Fibroblast of upper back skin (primary cell): ENCODE measurements around the gene BAHCC1.
A peak's percentile ranks its signal among the peaks of the same experiment; 100 is the strongest.

Experiments used
- DNase-seq: peaks from one replicate; pipeline ENCODE4 v3.0.0-alpha.2; 2013

The BAHCC1 gene

DNA sequence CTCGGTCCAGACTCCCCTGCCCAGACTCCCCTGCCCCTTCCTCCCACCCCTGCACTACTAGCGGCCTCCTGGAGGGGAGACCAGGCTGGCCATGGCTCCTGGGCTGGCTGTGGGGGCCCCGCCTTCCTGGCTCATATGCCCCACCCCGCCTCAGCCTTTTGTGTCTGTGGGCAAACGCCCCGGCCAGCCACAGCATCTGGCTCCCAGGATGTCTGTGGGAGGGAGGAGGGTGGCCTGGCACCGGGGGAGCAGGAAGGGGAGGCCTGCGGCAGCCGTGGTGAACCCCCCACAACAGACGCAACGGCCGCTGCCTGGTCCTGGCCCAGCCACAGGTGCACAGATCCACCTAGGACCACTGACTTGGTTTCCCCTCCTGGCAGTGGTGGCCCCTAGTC, 32.9 kb downstream of the BAHCC1 start:
- no peak for DNase-seq

DNA sequence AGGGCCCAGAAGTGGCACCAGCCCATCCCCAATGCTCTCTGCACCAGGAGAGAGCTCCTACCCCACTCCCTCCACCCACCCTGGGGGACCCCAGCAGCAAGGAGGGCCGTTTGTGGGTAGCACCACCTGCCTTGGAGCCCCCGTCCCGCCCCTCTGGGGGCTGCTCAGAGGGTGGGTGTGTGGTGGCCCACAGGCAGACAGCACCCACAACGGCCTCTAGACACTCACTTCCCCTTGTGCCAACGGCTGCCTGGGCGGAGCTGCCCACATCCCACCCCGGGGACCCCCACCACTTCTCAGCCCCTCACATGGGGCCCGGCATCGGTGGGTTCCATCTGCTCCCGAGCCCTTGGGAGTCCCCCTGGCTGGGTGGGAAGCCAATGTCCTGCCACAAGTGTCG, 33.3 kb downstream of the BAHCC1 start:
- no peak for DNase-seq

- DNase-seq: peak; percentile 78
Observed at GRCh38 chr17:81428948-81429774, 33.9 kb downstream of the BAHCC1 start.

DNA sequence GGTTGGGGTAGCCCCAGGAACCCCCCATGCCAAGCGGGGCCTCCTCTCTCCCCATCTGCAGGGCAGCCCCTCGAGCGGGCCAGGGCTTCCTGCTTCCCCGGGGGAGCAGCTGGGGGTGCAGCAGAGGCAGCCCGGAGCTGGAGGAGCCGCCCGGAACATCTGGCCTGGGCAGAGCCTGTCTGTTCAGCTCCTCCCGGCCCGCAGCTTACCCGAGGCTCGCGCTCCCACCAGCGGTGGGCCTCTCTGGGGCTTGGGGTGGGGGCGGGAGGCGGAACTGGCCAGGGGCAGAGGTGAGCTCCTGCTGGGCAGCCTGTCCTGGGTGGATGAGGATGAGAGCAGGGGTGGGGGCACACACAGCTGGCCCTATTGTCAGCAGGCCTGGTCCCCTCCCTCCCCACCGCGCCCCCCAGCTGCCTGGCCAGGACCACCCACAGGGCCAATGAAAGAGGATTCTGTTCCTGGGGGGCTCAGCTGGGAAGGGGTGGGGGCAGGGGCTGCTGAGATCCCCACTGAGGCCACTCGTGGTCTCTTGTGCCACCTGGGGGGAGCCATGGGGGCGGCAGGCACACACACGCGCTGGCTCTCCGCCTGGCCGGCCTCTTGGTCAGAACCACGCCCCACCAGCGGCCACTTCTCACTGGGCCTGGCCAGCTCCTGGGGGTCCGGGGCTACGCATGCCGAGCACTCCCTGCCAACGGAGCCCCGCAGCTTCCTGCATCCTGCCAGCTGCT, 34.7 kb downstream of the BAHCC1 start:
- peak; percentile 48 for DNase-seq

DNA sequence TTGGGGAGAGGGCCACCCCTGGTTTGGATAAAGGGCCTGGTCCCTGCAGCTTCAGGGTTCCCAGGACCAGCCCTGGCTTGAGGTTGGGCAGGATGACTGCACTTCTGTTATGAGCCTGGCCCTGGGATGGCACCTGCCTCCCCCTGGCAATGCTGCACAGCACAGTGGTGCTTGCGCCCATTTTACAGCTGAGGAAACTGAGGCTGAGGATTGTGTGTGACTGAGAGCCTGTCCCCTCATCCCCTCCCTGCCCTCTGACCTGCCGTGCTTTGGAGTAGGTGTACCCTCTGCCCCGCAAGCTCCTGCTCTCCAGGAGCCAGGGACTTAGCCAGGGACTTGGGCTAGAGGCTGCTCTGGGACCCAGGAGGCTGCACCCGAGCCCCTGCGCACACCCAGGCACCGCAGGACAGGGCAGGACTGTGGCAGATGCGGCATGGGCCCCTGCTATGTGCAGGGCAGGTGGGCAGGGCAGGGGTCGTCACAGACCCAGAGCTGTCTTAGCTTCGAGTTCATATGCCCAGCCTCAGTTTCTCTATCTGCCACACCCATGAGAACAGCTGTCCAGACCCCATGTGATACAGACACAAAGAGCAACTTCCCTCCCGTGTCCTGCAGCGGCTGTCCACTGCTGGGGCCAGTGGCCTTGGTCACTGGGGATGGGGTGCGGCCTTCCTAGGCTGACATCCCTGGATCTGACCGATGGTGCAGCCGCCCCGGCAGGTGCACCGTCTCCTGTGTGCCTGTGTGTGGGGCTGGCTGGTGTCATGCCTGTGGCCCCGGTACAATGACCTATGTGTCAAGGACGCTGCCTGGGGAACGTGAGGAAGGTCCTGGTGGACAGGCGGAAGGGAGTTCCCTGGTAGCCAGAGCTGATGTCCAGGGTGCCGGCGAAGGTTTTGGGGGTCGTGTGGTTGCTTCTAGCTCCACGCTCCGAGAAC, 36.6 kb downstream of the BAHCC1 start:
- no peak for DNase-seq

DNA sequence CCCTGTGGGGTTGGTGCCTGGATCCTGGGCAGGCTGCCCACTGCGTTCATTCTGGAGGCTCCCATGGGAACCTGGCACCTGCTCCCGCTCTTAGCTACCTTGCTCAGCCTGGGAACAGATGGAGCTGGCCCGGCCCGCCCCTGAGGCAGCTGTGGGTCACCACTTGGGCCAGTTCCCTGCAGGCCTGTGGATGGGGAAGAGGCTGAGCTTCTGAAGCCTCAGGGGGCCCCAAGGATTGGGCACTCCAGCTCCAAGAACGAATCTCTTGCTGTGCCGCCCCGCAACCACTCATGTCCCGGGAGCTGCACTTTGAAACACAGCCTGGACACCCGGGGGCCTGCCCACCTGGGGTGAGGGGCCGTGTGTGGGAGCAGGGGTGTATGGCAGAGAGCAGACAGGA, 37.7 kb downstream of the BAHCC1 start:
- DNase-seq: no peak

DNA sequence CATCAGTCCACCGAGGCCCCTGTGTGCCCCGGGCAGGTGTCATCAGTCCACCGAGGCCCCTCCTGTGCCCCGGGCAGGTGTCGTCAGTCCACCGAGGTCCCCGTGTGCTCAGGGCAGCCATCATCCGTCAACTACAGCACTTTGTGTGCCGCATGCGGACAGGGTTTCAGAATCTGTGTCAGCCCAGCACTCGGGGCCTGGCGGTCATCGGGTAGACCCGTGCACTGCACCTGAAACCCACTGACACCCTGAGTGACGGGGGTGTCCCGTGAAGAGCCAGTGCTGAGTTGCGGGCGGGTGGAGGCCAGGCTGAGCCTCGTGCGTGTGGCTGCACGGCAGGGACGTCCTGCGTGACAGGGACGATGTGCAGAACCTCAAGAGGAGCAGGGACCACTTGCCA, 38.4 kb downstream of the BAHCC1 start:
- DNase-seq: no peak

- DNase-seq: no peak
Observed at GRCh38 chr17:81434072-81434471, 38.8 kb downstream of the BAHCC1 start.

GRCh38 chr17:81434681-81435417, 39.6 kb downstream of the BAHCC1 start:
- DNase-seq: no peak

GRCh38 chr17:81435652-81436293, 40.5 kb downstream of the BAHCC1 start:
- no peak for DNase-seq

DNA sequence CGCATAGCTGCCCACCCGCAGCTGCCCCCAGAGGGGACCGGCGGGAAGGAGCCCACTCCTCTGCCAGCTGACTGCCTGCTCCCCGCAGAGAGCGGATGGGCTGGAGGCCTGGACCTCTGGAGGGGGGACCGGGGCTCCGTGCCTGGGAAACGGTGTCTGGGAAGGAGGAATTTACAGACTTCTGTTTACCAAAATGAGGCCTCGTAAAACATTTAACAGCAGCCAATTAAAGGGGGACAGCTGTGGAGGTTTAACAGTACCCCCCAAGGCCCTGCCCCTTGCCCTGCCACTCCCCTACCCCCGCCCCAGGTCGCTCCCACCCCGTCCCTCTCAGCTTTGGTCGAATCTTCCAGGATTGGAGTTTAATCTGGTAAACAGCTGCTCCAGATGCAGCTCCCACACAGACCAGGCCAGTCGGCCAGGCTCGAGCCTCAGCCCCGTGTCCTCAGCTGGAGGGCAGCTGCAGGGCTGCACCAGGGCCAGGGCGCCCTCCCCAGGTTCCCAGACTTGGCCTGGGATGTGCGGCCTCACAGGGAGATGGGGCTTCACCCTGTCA, 41.1 kb downstream of the BAHCC1 start:
- no peak for DNase-seq

DNA sequence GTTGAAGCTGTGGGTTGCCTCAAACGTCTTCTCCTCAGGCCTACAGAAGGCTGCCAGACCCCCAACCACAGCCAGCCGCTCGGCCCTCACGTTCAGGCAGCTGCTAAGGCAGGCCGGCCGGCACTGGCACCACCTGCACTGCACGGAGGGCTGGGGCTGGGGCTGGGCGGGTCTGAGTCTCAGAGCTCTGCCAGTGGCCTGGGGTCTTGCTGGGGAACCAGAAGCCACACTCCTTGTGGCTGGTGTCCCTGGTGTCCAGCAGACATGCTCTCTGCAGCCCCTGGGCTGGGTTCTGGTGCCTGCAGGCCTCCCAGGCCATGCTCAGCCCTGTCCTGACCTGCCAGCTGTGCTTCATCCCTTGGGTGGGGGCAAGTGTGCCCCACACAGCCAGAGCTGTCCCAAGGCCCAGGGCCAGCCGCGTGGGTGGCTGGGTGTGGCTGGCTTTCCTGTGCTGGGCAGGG, 42.0 kb downstream of the BAHCC1 start:
- DNase-seq: no peak

DNA sequence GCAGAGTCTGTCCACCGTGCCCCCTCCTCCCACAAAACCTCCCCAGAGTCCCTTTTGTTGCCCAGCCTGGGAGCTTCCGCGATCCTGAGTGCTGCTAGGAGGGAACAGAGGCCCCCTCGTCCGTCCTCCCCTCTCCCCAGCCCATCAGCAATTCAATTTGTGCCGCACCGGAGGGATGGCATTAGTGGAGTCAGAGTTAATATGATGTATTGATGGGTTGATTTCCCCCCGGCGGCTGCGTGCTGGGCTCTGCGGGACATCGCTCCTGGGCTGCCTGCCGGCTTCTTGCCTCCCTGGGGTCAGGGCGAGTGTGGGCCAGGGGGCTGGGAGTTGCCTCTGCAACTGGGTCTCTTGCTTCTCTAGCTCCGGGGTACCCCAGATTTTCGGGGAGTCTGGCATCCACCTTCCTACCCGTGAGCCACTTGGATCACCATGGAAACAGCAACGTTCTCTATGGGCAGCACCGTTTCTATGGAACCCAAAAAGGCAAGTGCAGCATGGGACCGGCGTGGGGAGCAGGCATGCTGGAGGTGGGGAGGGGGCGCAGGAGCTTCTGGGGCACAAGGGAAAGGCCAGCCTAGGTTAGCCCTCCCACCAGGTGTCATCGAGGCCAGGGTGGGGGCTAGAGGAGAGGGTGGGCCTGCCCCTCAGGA, 42.9 kb downstream of the BAHCC1 start:
- DNase-seq: no peak

GRCh38 chr17:81438688-81439087, 43.4 kb downstream of the BAHCC1 start:
- no peak for DNase-seq

GRCh38 chr17:81440051-81440471, 44.8 kb downstream of the BAHCC1 start:
- DNase-seq: no peak

GRCh38 chr17:81440511-81441244, 45.4 kb downstream of the BAHCC1 start:
- no peak for DNase-seq

DNA sequence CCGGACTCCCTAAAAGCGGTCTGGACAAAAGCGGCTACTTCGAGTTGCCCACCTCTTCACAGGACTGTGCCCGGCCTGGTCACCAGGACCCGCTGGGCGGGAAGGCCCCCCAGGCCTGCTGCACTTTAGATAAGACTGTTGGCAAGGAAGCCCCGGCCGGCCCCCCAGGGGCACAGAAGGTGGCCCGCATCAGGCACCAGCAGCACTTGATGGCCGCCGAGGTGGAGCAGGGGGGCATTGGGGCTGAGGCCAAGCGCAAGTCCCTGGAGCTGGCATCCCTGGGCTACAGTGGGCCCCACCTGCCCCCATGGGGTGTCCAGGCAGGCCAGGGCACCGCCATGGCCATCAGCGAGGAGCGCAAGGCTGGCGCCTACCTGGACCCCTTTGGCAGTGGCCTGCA, 47.5 kb downstream of the BAHCC1 start:
- no peak for DNase-seq

GRCh38 chr17:81443269-81443668, 48.0 kb downstream of the BAHCC1 start:
- DNase-seq: no peak

DNA sequence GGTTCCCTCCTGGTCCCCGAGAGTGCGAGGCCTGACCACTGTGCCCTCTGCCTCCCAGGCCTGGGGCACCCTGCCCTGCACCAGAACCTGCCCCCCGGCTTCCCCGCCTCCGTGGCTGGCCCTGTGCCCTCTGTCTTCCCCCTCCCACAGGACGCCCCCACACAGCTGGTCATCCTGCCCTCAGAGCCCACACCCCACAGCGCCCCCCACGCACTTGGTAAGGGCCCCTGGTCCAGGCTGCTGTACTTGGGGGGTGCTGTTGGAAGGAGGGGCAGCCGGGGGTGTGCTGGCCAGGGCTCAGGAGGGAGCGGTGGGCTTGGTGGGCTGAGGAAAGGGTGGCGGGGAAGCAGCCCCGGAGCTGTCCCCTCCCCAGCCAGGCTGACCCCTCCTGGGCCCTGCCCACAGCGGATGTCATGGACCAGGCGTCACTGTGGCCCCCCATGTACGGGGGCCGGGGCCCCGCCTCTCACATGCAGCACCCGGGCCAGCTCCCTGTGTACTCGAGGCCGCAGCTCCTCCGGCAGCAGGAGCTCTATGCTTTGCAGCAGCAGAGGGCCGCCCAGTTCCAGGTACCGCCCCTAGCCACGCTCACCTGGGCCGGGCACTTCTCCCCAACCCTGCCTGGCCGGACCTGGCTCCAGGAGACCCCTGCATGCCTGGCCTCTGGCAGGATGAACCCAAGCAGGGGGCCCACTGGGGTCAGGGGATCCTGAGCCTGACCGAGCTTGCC, 49.5 kb downstream of the BAHCC1 start:
- no peak for DNase-seq
